HG02610 (cell line): ENCODE data around the gene VASP.
A peak's percentile ranks its signal among the peaks of the same experiment; 100 is the strongest.

Source experiments
- ATAC-seq: cut with Tn5 transposase; IDR thresholded peaks from one replicate; pipeline ENCODE4 v1.9.1; 2021; ENCODE audit warnings: mild to moderate bottlenecking, moderate library complexity; ENCODE audit not compliant: unreplicated experiment

Gene VASP

DNA sequence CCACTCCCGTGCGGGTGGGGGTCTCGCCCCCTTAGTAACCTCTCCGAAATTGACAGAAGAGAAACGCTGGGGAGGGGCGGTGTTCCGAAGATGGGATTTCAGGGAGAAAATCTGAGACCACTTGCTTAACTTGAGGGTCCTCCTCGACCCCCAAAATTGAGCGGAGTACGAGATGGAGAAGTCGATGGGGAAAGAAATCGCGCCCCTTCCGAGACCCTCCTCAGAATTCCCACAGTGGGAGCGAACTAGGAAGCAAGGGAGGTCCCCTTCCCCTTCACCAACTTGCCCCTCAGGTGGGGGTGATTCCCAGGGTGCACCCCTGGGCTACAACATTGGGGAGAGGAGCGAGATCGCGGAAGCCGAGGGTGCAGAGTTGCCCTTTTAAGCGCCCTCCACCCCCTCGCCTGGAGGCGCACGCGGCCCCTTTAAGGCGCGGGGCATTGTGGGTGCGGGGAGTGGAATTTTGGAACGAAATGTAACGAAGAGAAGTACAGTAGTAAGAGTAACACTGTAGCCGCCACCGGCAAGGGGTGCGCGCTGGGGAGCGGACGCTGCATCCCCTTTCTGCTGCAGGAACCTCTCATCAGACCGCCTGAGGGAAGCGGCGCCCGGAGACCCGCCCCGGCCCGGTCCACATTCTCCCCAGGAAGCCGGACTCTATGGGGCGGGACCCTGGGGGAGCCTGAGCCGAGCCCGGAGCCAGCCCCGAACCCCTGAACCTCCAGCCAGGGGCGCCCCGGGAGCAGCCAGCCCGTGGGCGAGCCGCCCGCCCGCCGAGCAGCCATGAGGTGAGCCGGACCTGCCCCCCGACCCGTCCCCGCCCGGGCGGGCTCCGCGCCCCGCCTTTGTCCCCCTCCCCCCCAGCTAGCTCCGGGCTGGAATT, at the start of gene VASP:
TSS of gene VASP (plus strand) at position 491 of the 883 bp plus-strand sequence. CDS start at position 784, 293 bp downstream.
- ATAC-seq: peak; percentile 41

DNA sequence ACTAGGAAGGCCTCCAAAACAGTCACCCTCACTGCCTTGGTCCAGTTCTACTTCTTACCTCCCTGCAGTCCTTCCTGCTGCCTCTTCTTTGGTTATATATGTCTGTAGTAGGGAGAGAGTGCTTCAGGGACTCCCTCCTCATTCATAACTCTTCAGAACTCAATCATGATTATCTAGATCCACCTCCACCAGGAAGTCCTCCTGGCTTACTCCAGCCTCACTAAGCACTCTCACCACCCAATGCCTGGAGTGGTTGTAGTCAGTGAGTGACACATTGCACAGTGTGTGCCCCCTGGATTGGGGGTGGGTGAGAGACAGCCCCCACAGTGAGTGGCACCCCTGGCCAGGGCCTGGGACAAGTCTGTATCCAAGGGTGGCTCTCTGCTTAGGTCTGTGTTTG, 49.5 kb upstream of the VASP start:
- no peak for ATAC-seq

DNA sequence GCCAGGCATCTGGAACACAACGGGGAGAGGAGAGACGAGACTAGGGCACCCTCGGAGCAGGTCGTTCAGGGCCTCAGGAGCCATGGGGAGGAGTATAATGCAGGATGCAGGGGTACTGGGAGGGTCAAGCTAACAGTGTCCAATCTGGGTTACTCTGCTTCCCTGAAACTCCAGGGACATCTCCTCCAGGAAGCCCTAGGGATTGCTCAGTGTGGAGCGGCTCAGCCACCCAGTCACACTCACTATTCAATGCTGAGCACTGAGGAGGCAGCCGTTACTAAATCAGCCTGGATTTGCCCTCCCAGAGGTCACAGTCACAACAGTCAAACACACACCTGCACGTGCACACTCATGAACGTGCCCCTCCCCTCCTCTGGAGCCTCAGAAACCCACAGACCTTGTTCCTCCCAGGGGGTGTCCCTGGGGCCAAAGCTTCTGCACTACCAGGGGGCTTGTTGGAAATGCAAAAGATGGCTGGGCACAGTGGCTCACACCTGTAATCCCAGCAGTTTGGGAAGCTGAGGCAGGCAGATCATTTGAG, 46.4 kb upstream of the VASP start:
- ATAC-seq: no peak

DNA sequence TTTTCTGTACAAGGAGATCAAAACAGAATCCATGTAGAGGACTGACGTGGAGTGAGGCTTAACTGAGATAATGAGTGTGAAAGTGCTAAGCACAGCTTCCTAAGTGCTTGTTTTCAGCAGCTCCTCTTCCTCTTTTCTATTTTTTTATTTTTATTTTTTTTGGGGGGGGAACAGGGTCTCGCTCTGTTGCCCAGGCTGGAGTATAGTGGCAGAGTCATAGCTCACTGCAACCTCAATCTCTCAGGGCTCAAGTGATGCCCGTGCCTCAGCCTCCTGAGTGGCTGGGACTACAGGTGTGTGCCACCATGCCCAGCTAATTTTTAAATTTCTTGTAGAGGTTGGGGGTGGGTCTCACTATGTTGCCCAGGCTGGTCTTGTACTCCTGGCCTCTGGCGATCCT, 45.1 kb upstream of the VASP start:
- no peak for ATAC-seq

- no peak for ATAC-seq
Observed at GRCh38 chr19:45463241-45463640, 44.0 kb upstream of the VASP start.

GRCh38 chr19:45464274-45464673, 43.0 kb upstream of the VASP start:
- ATAC-seq: no peak

- ATAC-seq: no peak
Observed at GRCh38 chr19:45464852-45465441, 42.3 kb upstream of the VASP start.

- no peak for ATAC-seq
Observed at GRCh38 chr19:45467115-45467455, 40.2 kb upstream of the VASP start.

GRCh38 chr19:45467456-45468158, 39.7 kb upstream of the VASP start, which contains the start of gene FOSB:
Gene FOSB, plus strand, starts transcription at chr19:45467996. Its CDS starts 591 bp downstream, at chr19:45468587.
- ATAC-seq: peak; percentile 41

DNA sequence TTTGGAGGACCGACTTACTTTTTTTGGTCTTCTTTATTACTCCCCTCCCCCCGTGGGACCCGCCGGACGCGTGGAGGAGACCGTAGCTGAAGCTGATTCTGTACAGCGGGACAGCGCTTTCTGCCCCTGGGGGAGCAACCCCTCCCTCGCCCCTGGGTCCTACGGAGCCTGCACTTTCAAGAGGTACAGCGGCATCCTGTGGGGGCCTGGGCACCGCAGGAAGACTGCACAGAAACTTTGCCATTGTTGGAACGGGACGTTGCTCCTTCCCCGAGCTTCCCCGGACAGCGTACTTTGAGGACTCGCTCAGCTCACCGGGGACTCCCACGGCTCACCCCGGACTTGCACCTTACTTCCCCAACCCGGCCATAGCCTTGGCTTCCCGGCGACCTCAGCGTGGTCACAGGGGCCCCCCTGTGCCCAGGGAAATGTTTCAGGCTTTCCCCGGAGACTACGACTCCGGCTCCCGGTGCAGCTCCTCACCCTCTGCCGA, 39.1 kb upstream of the VASP start:
- no peak for ATAC-seq

GRCh38 chr19:45468803-45469131, 38.5 kb upstream of the VASP start:
- ATAC-seq: peak; percentile 8

- ATAC-seq: peak; percentile 49
Observed at GRCh38 chr19:45469132-45469944, 37.9 kb upstream of the VASP start.

- no peak for ATAC-seq
Observed at GRCh38 chr19:45469945-45470761, 37.1 kb upstream of the VASP start.

DNA sequence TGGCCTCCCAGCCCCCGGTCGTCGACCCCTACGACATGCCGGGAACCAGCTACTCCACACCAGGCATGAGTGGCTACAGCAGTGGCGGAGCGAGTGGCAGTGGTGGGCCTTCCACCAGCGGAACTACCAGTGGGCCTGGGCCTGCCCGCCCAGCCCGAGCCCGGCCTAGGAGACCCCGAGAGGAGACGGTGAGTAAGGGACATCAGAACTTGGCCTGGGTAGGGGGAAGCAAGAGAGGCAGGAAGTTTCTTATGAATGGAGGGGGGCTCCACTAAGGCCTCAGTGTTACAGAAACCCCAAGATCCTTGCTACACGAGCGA, 36.6 kb upstream of the VASP start:
- ATAC-seq: no peak

DNA sequence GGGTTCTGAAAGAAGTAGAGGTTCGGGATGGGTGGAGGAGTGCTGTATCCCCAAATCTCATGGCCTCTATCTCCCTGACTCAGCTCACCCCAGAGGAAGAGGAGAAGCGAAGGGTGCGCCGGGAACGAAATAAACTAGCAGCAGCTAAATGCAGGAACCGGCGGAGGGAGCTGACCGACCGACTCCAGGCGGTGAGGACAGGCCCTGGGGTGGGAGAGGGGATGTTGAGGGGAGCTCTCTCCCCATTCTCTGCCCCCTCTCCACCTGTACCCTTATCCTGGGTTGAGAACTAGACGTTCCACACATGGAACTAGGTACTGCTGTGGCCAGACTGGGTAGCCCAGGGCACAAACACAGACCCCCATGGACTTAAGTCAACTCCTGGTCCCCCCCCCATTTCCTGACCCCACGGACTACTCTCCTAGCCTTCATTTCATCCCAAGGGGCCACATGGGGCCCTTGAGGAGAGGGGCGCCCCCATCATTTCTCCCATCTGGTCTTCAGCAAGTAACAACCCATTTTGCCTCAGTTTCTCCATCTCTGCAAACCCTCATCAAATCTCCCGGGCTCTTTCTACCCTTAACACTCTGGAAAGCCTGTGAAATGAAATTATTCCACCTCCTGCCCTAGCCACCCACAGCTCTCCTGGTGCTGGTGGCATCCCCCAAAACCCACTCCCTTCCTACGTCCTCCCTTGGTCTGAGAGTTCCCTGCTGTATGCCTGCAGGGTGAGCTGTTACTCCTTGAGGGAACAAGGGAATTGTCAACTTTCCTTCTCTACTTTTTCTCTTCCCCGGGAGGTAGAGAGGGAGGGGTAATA, 36.0 kb upstream of the VASP start:
- ATAC-seq: no peak

DNA sequence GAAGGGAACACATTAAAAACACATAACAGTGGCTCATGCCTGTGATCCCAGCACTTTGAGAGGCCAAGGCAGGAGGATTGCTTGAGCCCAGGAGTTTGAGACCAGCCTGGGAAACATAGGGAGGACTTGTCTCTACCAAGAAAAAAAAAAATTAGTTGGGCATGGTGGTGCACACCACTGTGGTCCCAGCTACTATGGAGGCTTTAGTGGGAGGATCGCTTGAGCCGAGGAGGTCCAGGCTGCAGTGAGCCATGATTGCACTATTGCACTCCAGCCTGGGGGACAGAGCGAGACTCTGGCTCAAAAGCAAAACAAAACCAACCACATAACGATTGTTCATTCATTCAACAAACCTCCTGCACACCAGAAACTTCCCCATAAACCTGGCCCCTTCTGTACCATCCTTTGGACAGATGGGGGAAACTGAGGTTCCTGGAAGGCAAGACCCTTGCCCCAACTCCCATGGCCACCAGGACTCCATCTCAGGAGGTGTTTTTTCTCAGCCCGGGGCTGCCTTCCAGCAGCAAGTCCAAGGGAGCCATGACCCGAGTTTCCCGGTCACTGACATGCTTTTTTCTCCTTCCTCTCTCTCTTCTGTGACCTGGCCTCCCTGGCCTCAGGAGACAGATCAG, 35.2 kb upstream of the VASP start:
- ATAC-seq: no peak

- no peak for ATAC-seq
Observed at GRCh38 chr19:45472563-45473366, 34.5 kb upstream of the VASP start.

DNA sequence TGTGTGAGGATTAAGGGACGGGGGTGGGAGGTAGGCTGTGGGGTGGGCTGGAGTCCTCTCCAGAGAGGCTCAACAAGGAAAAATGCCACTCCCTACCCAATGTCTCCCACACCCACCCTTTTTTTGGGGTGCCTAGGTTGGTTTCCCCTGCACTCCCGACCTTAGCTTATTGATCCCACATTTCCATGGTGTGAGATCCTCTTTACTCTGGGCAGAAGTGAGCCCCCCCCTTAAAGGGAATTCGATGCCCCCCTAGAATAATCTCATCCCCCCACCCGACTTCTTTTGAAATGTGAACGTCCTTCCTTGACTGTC, 34.0 kb upstream of the VASP start:
- no peak for ATAC-seq
